ENCODE measurements around the gene COX5A.
A peak's percentile ranks its signal among the peaks of the same experiment; 100 is the strongest.
"Not testable (repeated sequence)": the region's sequence is repeated elsewhere in the genome, so short reads cannot be mapped to it uniquely, and the experiment has no call there.

The COX5A gene

DNA sequence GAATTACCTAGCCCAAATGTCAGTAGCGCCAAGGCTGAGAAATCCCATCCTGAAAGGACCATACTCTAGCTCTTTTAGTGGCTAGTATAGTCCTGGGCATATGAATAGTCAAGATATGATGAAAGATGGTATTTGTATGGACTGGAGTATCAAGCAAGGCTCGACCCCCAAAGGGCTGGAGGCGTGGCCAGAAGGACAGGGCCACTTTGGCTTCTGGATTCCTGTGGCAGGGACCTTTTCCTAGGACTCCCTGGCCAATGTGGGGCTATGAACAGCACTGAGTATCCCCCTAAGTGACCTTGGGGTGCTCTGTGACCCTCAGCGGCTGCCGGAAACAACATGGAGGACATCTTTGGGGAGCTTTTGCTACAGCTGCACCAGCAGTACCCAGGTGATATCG lies 42.0 kb downstream of the COX5A start:
- DNase-seq, result no peak

DNA sequence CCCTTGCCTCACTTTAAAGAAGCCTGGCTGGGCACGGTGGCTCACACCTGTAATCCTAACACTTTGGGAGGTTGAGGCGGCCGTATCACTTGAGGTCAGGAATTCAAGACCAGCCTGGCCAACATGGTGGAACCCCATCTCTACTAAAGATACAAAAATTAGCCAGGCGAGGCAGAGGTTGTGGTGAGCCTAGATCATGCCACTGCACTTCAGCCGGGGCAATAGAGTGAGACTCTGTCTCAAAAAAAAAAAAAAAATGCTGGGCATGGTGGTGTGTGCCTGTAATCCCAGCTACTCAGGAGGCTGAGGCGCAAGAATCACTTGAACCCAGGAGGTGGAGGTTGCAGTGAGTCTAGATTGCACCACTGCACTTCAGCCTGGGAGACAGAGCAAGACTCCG lies 43.5 kb downstream of the COX5A start:
- not testable (repeated sequence) for DNase-seq

DNA sequence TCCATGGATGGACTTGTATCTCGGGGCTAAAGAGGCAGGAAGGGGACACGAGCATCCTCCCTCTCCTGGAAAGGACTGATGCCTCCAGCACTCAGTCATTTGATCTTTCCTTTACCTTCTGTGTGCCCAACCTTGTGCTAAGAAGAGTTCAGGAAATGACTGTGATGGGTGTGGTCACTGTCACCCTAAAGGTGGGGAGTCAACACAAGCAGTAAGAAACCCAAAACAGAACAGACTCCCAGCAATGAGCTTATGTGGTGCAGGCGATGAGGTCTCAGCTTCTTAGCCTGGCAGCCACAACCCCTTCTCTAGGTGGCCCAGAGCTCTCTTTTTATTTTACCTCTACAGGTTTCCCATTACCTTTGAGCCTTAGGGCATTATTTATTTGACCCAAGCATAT lies 44.2 kb downstream of the COX5A start:
- DNase-seq, result no peak

DNA sequence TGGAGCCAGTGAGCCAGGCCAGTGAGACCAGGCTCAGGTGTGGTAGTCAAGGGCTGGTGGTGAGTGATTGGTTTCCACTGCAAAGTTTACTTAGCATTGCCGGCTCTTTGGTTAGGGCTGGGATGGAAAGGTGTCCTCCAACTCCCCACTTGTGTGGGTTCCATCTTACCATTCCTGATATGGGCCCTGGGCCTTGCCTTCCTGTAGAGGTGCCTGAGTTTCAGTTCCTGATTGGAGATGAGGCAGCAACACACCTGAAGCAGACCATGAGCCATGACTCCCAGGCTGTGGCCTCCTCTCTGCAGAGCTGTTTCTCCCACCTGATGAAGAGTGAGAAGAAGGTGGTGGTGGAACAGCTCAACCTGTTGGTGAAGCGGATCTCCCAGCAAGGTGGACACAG lies 44.9 kb downstream of the COX5A start:
- no peak for DNase-seq

DNA sequence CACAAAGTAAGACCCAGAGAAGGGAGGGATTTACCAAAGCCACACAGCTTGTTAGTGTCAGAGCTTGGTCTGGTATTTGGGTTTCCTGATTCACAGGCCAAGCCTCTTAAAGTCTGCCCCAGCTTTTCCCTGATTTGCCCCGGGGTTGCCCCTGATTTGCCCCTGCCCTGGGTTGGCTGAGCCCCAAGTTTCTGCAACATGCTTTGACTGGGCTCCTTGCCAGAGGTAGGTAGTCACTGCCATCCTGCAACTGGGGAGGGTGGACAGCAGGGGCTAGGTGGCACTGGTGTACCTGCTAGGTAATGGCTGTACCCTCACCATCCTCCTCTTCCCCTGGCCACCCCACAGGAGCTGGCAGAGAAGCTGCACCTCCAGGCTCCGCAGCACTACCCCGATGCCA lies 45.6 kb downstream of the COX5A start:
- DNase-seq, result no peak

DNA sequence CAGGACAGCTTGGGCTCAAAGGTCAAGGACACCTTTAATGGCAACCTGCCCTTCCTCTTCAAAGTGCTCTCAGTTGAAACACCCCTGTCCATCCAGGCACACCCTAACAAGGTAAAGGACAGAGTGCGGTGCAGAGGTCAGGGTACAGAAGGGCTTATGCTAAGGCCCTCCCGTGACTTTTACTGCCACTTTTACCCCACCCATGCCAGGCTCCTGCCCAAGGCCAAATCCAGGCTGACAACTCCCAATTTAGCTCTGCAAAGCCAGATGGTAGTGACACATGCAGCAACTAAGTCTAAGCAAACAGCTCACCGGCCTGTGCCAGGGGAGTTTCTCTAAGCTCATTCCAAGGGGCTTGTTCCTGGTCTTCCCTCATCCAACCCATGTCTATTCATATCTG lies 46.4 kb downstream of the COX5A start:
- no peak for DNase-seq

DNA sequence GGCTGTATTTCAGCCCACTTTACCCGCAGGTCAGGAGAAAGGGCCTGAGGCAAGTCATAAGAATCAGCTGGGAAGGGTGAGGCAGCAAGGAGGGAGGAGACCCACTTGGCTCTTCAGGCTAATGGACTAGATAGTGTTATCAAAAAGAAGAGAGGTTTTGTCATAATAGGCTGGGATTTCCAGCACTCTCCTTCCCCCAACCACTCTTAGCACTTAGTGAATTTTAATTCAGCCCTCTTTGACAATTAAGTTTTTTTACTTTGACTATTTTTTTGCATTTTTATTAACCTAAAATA lies 47.3 kb downstream of the COX5A start:
- DNase-seq, result no peak

DNA sequence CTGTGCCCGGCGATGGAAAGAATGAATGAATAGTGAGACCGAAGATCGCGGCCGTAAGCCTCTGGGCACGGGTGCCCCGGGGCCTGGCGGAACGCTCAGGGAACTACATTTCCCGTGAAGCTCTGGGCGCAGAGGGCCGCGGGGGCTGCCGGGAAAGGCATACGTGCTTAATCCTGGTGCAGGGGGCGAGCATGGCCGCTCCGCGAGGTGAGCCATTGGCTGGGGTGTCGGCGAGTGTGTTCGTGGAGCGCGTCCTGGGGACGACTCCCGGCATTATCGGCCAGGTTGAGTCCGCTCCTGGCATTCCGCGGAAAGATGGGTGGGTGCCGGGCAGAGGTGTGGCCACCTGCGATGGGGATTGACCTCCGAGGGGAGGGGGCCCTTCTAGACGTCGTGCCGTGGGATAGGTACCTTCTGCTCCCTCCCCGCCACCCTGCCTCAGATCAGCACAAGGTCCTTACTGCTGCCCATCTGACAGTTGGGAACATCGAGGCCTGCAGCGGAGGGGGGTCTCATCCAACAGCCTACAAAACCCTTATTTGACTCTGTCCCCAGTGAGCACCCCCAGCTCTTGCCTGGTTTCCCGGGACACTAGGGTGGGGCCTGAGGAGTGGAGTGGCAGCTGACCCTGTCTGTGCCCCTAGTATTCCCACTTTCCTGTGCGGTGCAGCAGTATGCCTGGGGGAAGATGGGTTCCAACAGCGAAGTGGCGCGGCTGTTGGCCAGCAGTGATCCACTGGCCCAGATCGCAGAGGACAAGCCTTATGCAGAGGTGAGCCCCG lies 47.8 kb downstream of the COX5A start, which contains the start of gene MPI:
Gene MPI (plus strand): TSS at position 160 of the 782 bp plus-strand sequence. CDS start 32 bp downstream, at position 192.
- DNase-seq, result peak; percentile 69

DNA sequence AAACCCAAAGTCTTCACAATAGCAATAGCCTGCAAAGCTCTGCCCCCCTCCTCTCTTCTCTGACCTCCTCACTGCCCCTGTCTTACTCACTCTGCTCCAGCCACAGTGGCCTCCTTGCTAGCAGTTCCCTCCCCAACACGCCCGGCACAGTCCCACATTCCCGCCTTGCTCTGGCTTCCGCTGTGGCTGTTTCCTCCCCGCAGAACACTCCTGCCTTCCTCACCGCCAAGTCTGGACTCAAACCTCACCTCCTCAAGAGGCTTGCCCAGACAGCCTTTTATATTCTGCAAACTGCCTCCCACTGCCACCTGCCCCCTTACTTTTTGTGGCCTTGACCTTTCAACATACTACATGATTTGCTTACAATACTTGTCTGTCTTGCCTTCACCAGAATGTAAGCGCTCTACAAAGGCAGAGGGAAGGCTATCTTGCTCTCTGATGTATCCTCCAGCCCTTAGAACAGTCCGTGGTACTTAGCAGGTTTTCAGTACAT lies 48.4 kb downstream of the COX5A start:
- no peak for DNase-seq

DNA sequence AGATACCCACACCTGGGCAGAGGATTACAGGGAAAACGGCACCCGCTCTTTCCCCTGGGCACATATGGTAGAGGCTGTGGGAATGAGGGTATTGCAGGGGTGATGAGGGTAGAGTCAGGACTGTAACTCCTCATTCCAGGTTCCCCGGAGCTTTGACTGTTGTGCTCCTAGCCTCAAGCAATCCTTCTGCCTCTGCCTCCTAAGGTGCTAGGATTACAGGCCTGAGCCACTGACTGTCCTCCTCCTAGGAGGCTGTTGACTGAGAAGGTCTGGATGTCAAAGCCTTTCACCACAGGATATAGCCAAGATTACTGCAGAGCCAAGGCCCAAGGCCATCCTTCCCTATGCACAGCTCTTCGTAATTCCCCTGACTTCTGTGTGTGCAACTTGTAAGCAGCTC lies 49.2 kb downstream of the COX5A start:
- DNase-seq, result no peak

DNA sequence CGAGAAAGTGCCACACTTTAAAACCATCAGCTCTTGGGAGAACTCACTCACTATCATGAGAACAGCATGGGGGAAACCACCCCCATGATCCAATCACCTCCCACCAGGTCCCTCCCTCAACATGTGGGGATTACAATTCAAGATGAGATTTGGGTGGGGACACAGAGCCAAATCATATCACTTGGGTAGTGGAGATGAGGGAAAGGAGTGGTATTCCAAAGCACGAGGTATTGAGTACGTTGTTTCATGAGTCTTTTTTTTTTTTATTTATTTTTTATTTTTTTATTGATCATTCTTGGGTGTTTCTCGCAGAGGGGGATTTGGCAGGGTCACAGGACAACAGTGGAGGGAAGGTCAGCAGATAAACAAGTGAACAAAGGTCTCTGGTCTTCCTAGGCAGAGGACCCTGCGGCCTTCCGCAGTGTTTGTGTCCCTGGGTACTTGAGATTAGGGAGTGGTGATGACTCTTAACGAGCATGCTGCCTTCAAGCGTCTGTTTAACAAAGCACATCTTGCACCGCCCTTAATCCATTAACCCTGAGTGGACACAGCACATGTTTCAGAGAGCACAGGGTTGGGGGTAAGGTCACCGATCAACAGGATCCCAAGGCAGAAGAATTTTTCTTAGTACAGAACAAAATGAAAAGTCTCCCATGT lies 50.2 kb downstream of the COX5A start:
- not testable (repeated sequence) for DNase-seq

DNA sequence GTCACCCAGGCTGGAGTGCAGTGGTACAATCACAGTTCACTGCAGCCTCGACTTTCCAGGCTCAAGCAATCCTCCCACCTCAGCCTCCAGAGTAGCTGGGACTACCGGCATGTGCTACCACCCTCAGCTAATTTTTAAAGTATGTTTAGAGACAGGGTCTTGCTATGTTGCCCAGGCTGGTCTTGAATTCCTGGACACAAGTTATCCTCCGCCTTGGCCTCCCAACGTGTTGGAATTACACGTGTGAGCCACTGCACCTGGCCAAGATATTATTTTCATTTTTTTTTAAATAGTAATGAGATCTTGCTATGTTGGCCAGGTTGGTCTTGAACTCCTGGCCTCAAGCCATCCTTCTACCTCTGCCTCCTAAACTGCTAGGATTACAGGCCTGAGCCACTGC lies 52.4 kb downstream of the COX5A start:
- no peak for DNase-seq

DNA sequence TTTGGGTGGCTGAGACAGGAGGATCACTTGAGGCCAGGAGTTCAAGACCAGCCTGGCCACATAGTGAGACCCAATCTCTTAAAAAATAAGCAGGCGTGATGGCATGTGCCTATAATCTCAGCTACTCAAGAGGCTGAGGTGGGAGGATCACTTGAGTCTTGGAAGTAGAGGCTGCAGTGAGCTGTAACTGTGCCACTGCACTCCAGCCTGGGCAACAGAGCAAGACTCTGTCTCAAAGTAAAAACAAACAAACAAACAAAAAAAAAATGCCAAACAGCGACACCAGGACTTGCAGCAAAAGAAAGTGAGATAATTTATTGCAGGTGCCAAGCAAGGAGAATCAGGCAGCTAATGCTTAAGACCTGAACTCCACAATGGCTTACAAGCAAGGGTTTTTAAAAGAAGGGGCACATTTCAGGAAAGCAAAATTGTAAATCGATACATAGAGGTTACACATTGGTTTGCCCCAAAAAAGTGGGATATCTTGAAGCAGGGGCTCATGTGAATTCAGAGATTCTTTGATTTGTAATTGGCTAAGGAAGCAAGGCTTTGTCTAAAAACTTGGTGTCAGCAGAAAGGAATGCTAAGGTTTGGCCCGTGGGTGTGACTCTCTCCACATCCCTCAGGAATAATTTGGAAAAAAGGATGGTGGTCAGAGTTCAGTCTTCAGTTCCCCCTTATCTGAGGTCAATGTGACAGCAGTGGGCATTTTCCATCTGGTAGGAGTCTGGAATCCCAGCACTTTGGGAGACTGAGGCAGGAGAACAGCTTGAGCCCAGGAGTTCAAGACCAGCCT lies 53.2 kb downstream of the COX5A start:
- no peak for DNase-seq

DNA sequence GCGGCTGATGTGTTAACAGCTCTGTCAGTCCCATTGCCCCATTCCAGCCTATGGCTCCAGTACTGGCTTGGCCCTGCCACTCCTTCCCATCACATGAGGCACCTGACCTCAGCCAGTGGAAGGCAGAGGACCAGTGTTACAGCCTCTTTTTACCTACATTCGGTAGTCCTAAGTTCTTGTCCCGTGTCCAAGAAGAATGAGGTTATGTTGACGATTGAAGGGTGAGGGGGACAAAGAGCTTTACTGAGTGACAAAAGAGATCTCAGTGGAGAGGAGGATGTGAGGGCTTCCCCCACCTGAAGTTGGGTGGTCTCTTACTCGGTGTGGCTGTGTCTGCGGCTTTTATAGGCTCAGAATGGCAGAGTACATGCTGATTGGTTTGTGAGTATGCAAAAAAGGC lies 55.3 kb downstream of the COX5A start:
- DNase-seq, result no peak

DNA sequence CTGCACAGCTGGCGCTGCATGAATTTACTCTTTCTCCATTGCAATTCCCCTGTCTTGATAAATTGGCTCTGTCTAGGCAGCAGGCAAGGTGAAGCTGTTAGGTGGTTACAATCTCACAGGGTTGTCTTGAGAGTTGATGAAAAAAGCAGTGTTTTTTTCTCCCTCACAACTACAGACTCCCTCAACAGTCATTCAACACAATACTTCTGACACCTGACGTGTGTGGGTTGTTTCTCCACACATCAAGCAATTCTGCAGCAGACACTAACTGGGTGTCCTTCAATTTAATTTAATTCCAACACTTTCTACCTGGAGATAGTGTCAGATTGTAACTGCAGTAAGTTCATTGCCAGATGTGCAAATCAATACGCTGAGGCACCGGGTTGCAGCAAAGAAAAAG lies 59.6 kb downstream of the COX5A start:
- DNase-seq, result no peak

DNA sequence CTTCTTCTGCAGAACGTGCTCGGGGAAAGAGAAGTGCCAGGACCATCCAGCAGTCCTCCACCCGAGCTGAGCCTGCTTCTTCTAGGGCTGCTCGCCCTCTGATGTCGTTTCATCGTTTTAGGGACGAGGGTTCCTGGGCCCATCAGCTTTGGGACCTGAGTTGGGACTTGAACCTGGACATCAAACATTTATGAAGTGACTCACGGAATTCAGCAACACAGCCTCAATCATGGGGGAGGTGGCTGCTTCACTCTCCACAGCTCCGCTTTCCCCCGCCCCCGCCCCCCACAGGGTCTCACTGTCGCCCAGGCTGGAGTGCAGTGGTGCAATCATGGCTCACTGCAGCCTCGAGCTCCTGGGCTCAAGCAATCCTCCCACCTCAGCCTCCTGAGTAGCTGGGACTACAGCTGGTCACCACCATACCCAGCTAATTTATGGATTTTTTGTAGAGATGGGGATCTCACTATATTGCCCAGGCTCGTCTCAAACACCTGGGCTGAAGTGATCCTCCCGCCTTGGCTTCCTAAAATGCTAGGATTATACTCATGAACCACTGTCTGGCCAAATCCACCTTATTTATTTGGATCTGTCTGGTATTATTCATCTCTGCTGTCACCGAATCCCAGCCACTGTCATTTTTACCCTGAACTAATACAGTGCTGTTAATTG lies 64.0 kb downstream of the COX5A start:
- no peak for DNase-seq

DNA sequence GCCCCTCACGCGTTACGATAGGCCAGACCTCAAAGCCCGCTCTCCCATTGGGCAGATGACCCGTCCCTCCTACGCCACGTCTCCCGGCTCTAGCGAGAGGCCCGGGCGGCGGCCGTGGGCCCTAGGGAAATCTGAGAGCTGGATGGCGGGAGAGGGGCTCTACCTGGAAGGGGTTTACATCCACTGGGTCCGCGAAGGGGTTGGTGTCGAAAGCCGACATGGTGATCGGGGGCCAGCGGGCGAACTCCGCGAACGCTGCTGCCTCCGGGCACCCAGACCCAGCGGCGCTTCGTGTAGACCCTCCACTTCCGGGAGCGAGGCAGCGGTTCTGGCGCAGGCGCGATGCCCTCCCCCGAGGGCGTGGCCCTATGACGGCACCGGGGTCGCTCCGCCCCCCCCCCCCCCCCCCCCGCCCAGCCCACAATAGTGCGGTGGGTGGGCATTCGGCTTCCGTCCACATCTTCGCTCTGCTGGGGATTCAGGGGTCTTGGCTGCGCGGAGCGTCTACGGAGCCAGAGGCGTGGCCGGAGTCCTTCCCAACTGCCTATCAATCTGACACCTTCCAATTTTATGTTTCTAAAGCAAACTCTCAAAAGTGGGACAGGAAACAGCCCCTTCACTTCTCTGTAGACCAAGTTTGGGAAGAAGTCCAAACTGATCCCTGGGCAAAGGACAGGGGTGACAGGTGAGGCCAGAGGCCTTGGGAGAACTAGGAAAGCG lies 64.7 kb downstream of the COX5A start, which contains the start of gene SCAMP2:
Gene SCAMP2 (minus strand): TSS at position 330 of the 720 bp plus-strand sequence. CDS start 110 bp downstream, at position 220.
- peak; percentile 85 for DNase-seq

DNA sequence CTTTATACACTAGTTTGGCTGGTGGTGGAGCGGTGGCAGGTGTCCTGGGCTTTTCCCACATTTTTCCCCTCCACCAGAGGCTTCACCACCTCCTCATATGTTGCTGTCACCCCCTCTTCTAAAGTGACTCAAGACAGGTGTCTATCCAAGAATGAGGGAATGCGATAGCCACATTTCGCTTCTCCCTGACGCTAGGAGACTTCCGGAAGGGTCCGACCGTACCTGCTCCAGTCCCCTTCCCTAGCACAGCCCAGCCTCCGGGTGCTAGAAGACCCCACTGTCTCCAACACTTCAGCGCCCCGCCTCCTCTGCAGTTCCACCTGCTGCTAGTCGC lies 65.2 kb downstream of the COX5A start:
- DNase-seq, result no peak

DNA sequence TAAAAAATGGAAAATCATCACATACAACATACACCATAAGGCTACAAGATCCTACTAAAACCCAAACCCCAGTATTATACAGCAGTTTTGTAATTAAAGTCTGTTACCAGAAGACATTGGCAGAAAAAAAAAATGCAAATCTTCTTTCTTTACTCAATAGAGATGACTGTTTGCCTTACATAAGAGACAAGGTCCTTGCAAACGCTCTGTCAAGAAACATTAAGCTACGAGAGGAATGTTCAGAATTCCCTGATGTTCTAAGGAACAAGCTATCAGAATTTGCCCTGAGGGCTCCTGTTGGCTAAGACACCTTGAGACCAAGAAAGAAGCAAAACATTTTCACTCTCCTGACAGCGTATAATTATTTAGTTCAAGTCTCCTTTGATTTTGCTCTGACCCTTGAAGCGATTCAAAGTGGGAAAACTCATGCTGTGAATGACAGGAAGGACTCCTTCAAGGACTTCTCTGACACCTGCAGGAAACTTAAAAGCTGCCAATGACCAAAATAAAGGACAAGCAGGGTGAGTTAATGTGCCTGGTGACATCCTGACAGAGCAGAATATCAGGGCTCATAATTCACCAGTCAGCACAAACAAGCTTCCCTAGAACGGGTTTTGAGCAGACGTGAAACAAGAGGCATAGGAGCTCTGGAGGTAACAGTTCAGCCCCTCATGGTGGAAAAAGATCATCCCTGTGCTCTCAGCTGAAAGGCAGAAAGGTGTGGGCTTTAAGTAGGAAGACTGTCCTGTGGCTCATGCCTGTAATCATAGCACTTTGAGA lies 67.2 kb downstream of the COX5A start:
- DNase-seq, result no peak

All from amniotic stem cell (primary cell).